ENCODE results near the gene CENPH.

DNA sequence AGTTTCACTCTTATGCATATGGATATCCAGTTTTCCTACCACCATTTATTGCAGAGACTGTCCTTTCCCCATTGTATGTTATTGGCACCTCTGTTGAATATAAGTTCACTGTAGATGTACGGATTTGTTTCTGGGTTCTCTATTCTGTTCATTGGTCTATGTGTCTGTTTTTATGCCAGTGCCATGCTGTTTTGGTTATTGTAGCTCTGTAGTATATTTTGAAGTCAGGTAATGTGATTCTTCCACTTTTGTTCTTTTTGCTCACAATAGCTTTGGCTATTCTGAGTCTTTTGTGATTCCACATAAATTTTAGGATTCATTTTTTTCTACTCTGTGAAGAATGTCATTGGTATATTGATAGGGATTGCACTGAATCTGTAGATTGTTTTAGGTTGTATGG, 48.6 kb upstream of the CENPH start:
- TF ChIP-seq ZNF274 (IDR thresholded peaks at IDR 0.05; ENCODE audit: borderline replicate concordance, extremely low read depth, low read length) = no peak
- TF ChIP-seq TBP (IDR thresholded peaks at IDR 0.05; ENCODE audit: low read depth, low read length) = no peak
- no peak for TF ChIP-seq MAFK (IDR thresholded peaks at IDR 0.05; ENCODE audit: low read depth, low read length)
- no peak for TF ChIP-seq CHD2 (IDR thresholded peaks at IDR 0.05; ENCODE audit: low read length)
- TF ChIP-seq, protein P1, sequence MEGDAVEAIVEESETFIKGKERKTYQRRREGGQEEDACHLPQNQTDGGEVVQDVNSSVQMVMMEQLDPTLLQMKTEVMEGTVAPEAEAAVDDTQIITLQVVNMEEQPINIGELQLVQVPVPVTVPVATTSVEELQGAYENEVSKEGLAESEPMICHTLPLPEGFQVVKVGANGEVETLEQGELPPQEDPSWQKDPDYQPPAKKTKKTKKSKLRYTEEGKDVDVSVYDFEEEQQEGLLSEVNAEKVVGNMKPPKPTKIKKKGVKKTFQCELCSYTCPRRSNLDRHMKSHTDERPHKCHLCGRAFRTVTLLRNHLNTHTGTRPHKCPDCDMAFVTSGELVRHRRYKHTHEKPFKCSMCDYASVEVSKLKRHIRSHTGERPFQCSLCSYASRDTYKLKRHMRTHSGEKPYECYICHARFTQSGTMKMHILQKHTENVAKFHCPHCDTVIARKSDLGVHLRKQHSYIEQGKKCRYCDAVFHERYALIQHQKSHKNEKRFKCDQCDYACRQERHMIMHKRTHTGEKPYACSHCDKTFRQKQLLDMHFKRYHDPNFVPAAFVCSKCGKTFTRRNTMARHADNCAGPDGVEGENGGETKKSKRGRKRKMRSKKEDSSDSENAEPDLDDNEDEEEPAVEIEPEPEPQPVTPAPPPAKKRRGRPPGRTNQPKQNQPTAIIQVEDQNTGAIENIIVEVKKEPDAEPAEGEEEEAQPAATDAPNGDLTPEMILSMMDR (IDR thresholded peaks at IDR 0.05; ENCODE audit: control extremely low read depth in 1 of 3, insufficient read depth in 1 of 3, low read depth in 1 of 3, low read length in 3 of 3) = no peak
- no peak for TF ChIP-seq TAF1 (IDR thresholded peaks at IDR 0.05; ENCODE audit: low read depth, low read length)
- TF ChIP-seq GTF2F1 (IDR thresholded peaks at IDR 0.05; ENCODE audit: borderline replicate concordance, low read depth, low read length) = no peak
- no peak for TF ChIP-seq POLR2AphosphoS5 (IDR thresholded peaks at IDR 0.05; ENCODE audit: low read depth, low read length)
- TF ChIP-seq, protein P2, sequence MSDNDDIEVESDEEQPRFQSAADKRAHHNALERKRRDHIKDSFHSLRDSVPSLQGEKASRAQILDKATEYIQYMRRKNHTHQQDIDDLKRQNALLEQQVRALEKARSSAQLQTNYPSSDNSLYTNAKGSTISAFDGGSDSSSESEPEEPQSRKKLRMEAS (IDR thresholded peaks at IDR 0.05) = no peak
- no peak for TF ChIP-seq POLR2A (IDR thresholded peaks at IDR 0.05; ENCODE audit: control extremely low read depth in 1 of 2, low read depth in 2 of 2, low read length in 2 of 2)
- TF ChIP-seq RFX5 (IDR thresholded peaks at IDR 0.05; ENCODE audit: borderline replicate concordance, low read depth, low read length) = no peak
- no peak for TF ChIP-seq HDAC6 (IDR thresholded peaks at IDR 0.05; ENCODE audit: low read depth, low read length)

All from H1 (cell line).